VCaP (cell line): Measurements from ENCODE around the gene WSCD1.

Source experiments
- H3K27ac ChIP-seq: fragments of 450-650 bp; 2 replicates; pipeline ENCODE4 v1.5.1; 2017
- CTCF ChIP-seq: fragments of 450-650 bp; conservative IDR thresholded peaks from 2 replicates; pipeline ENCODE4 v1.5.1; 2017; ENCODE audit warnings: mild to moderate bottlenecking, moderate library complexity

The WSCD1 gene

DNA sequence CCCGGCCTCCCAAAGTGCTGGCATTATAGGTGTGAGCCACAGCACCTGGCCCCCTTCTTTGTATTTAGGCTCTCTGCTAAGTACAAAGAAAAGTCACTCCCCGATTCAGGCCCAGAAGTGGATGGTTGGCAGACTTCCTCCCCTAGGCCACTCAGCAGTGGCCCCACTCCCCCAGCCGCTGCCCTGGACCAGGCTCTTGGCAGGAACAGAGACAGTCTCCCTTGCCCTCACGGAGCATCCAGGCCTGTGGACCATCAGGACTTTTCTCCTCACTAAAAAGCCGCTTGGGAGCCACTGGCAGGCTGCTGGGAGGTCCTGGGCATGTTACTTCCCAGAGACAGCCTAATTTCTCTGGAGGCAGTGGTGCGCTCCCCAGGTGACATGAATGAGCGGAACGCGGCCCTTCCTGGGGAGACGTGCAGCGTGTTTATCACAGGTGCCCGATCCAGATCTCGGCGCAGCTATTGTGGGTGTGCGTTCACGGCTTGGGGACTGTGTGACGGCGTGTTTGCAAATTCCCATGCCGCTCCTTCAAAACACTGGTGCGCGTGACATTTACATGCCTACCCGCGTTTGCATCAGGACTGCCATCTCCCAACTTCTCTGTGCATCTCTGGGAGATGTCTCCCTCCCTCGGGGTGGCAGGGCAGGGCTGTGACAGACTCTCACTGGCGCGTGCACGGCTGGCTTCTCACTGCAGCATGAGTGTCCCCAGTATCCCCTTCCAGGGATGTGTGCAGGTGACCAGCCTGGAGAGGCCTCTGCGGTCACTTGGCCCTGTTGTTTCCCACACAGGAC is 16.6 kb downstream of the WSCD1 start:
- no peak for TF ChIP-seq CTCF

DNA sequence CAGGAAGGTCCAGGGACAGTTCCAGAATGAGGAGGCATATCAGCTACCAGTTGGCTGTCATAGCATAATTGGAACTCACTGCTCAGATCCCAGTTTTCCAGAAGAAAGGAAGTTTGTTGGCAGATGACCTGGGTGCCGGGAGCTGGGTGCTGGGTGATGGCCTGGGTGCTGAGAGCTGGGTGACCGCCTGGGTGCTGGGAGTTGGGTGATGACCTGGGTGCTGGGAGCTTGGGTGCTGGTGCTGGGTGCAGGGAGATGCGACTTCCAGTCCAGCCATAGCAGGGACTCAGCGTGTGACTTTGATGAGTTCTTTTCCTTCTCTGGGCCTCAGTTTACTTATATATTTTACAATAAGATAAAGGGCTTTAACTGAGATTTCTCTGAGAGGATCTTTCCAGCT is 18.0 kb downstream of the WSCD1 start:
- H3K27ac ChIP-seq = no peak overlapping the region
- no peak for TF ChIP-seq CTCF

More for the DNA sequence above, 16.6 kb downstream of the WSCD1 start:
- H3K27ac ChIP-seq = no peak overlapping the region

- TF ChIP-seq CTCF = no peak
Observed at GRCh38 chr17:6090253-6090652, 20.1 kb downstream of the WSCD1 start.

DNA sequence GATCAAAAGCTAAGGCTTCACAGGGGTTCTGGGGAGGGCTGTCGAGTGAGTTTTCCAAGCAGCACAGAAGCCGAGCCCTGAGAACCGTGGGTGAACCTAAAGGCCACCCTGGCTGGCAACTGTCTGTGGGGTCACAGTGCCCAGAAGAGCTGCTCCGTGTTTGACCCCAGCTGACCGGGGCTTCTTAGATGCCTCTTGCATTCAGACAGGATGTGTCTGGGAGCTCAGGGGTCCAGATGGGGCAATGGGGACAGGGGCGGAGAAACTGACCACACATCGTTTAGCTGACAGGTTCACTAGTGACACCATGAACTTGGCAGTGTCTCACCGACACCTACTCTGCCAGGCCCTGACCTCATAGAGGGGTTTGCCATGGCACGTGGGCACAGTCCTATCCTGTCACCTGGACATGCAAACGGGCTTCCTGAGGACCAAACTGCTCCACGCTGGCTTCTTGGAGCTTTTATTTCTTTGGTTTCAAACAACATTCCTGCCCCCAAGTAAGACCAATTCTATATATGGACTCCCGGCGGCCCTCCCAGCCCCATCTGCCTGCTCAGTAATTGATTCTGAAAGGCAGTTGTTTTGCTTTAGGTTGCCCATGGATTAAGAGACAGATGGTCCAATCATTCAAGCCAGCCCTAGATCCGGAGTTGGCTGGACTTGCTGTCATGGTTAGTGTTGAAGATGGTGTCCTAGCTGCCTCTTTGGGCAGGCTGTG is 22.2 kb downstream of the WSCD1 start:
- H3K27ac ChIP-seq = no peak overlapping the region

More at GRCh38 chr17:6090253-6090652, 20.1 kb downstream of the WSCD1 start:
- H3K27ac ChIP-seq = no peak overlapping the region

DNA sequence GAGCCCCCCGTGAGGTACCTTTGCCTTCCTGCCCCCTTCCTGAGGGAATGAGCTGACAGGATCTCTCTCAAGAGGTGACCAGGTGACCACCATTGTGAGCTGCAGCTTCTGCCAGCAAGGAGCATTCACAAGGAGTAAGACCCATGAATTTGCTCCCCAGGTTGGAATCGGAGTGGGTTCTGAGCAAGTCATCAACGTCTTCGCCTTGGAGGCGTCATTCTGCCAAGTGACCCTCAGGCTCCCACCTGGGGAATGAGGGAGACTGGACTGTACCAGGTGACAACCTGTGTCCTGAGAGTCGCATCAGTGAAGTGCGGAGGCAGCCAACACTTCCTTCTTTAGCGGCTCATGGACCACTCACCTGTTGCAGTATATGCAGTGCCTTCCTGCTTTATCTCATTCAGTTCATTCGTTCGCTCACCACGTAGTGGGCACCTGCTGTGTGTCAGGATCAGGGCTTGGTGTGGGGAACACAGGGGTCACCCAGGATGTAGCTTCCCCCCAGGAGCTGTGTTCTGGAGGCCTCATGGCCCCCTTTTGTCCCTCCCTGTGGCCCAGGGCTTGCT is 22.8 kb downstream of the WSCD1 start:
- no peak for TF ChIP-seq CTCF
- H3K27ac ChIP-seq = no peak overlapping the region

More for the DNA sequence above, 22.2 kb downstream of the WSCD1 start:
- TF ChIP-seq CTCF = no peak

DNA sequence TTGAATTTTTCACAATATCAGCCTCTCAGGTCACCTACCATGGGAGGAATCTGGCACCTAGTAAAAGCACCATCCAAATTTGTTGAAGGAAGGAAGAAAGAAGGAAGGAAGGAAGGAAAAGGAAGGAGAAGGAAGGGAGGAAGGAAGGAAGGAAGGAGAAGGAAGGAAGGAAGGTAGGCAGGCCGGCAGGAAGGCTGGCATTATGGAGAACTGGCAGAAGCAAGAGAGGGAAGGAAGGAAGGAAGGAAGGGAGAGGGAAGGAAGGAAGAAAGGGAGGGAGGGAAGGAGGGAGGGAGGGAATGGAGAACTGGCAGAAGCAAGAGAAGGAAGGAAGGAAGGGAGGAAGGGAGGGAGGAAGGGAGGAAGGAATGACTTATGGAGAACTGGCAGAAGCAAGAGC is 24.3 kb downstream of the WSCD1 start:
- H3K27ac ChIP-seq = no peak overlapping the region
- TF ChIP-seq CTCF = no peak

GRCh38 chr17:6094926-6095325 is 24.7 kb downstream of the WSCD1 start:
- H3K27ac ChIP-seq = no peak overlapping the region
- no peak for TF ChIP-seq CTCF
